Gastrocnemius medialis (tissue), 4 donors: ENCODE data around the gene ORAI2.

Source experiments
- CTCF ChIP-seq, 5 experiments: fragments of 450-650 bp in 3 of 5; fragments of 200-600 bp in 2 of 5; sonication (generic) in 2 of 5; IDR thresholded peaks in 4 of 5; conservative IDR thresholded peaks in 1 of 5; 1 replicate in 4 of 5; 2 replicates in 1 of 5; pipeline ENCODE4 v1.5.1; 2016 to 2019; ENCODE audit warnings: antibody characterized with exemption in 5 of 5, mild to moderate bottlenecking in 3 of 5, moderate library complexity in 3 of 5
- POLR2A ChIP-seq, 2 donors: fragments of 450-650 bp; IDR thresholded peaks; one replicate each; pipeline ENCODE4 v1.6.1; 2017; ENCODE audit warnings: antibody characterized with exemption in 2 of 2, mild to moderate bottlenecking in 2 of 2, moderate library complexity in 2 of 2

DNA sequence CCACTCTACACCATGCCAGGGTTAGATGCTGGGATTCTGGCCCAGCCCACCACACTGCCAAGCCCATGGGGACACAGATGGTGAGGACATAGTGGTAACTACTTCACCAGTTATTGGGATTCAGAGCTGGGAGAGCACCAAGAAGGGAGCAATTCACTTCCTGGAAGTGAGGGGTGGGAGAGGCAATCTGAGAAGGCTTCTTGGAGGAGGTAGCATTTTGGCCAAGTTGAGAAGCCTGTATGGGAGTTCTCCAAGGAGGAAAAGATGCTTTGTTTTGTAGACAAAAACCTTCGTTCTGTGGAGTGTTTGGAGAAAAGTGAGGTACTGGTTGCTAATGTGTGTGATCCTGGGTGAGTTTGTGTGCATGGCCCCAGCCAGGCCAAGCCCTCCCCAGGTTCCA lies 41.0 kb upstream of the ORAI2 start:
- TF ChIP-seq POLR2A (IDR thresholded peaks at IDR 0.05), result no peak
- TF ChIP-seq CTCF (IDR thresholded peaks at IDR 0.05 in 4 of 5, conservative IDR thresholded peaks at IDR 0.05 in 1 of 5), result no peak
